GM10266 (cell line): Measurements from ENCODE around the gene NKX1-1.

Source experiments
- DNase-seq: peaks from one replicate; pipeline ENCODE4 v3.0.0; 2012; ENCODE audit errors: extremely low spot score
- CTCF ChIP-seq: IDR thresholded peaks from 2 replicates; pipeline ENCODE4 v1.5.1; 2012; ENCODE audit warnings: mild to moderate bottlenecking, low read depth; ENCODE audit not compliant: control insufficient read depth, insufficient read depth; ENCODE audit errors: missing control alignments

The NKX1-1 gene

GRCh38 chr4:1402021-1402515 lies 4.2 kb downstream of the NKX1-1 start:
- no peak for DNase-seq

GRCh38 chr4:1401409-1402020 lies 4.7 kb downstream of the NKX1-1 start:
- no peak for TF ChIP-seq CTCF
- no peak for DNase-seq

More at GRCh38 chr4:1402021-1402515, 4.2 kb downstream of the NKX1-1 start:
- no peak for TF ChIP-seq CTCF

GRCh38 chr4:1400831-1401408 lies 5.3 kb downstream of the NKX1-1 start:
- DNase-seq: no peak

DNA sequence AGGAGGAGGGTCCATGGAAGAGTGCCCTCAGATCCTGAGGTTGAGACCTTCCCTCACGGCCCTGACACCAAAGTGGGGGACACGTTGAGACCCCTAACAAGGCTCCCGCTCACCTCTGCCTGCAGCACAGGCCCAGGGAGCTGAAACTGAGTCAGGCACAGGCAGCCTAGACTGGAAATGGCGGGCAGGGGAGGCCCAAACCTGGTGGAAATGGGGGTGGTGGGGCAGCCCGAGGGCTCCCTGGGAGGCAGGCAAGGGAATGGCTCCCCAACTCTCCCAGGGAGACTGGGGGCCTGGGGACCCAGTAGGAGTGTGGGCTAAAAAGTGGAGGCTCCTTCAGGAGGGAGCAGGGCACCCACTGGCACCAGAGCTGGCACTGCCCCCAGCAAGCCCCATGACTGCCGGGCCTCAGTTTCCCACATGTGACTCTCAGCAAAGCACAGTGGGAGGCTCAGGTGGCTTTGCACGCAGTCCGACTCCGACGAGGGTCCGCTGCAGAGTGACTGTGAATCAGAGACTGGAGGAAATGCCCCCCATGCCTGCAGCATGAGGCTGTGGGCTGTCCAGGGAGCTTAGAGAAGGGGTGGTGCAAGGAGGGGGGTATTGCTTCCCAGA lies 5.9 kb downstream of the NKX1-1 start:
- DNase-seq: no peak

More at GRCh38 chr4:1400831-1401408, 5.3 kb downstream of the NKX1-1 start:
- TF ChIP-seq CTCF: no peak

GRCh38 chr4:1399508-1400190 lies 6.6 kb downstream of the NKX1-1 start:
- DNase-seq: no peak
- no peak for TF ChIP-seq CTCF

More for the DNA sequence above, 5.9 kb downstream of the NKX1-1 start:
- TF ChIP-seq CTCF: no peak

GRCh38 chr4:1398681-1399507 lies 7.3 kb downstream of the NKX1-1 start:
- DNase-seq: no peak
- no peak for TF ChIP-seq CTCF
